ENCODE data around the gene BBS7.

Gene BBS7

GRCh38 chr4:121794505-121795188 is 75.6 kb downstream of the BBS7 start:
- DNase-seq (ENCODE audit: low read depth in 1 of 2, low spot score in 1 of 2) = no peak

- no peak for DNase-seq (ENCODE audit: low read depth in 1 of 2, low spot score in 1 of 2)
These were observed 77.3 kb downstream of the BBS7 start for GRCh38 chr4:121792966-121793365.

- DNase-seq (ENCODE audit: low read depth in 1 of 2, low spot score in 1 of 2) = no peak
These were observed 78.8 kb downstream of the BBS7 start for GRCh38 chr4:121791481-121791880.

GRCh38 chr4:121790976-121791375 is 79.3 kb downstream of the BBS7 start:
- no peak for DNase-seq (ENCODE audit: low read depth in 1 of 2, low spot score in 1 of 2)

- DNase-seq (ENCODE audit: low read depth in 1 of 2, low spot score in 1 of 2) = no peak
These were observed 80.1 kb downstream of the BBS7 start for GRCh38 chr4:121789960-121790829.

- no peak for DNase-seq (ENCODE audit: low read depth in 1 of 2, low spot score in 1 of 2)
These were observed 80.8 kb downstream of the BBS7 start for GRCh38 chr4:121789455-121789854.

GRCh38 chr4:121788896-121789295 is 81.4 kb downstream of the BBS7 start:
- DNase-seq (ENCODE audit: low read depth in 1 of 2, low spot score in 1 of 2) = no peak

- DNase-seq (ENCODE audit: low read depth in 1 of 2, low spot score in 1 of 2) = no peak
These were observed 84.1 kb downstream of the BBS7 start for GRCh38 chr4:121786221-121786620.

GRCh38 chr4:121785479-121785878 is 84.8 kb downstream of the BBS7 start:
- no peak for DNase-seq (ENCODE audit: low read depth in 1 of 2, low spot score in 1 of 2)

- no peak for DNase-seq (ENCODE audit: low read depth in 1 of 2, low spot score in 1 of 2)
These were observed 85.3 kb downstream of the BBS7 start for GRCh38 chr4:121784975-121785374.

- no peak for DNase-seq (ENCODE audit: low read depth in 1 of 2, low spot score in 1 of 2)
These were observed 85.9 kb downstream of the BBS7 start for GRCh38 chr4:121784401-121784800.

- no peak for DNase-seq (ENCODE audit: low read depth in 1 of 2, low spot score in 1 of 2)
These were observed 87.1 kb downstream of the BBS7 start for GRCh38 chr4:121783210-121783609.

- DNase-seq (ENCODE audit: low read depth in 1 of 2, low spot score in 1 of 2) = no peak
These were observed 91.2 kb downstream of the BBS7 start for GRCh38 chr4:121778991-121779628.

- DNase-seq (ENCODE audit: low read depth in 1 of 2, low spot score in 1 of 2) = no peak
These were observed 92.6 kb downstream of the BBS7 start for GRCh38 chr4:121777625-121778024.

- no peak for DNase-seq (ENCODE audit: low read depth in 1 of 2, low spot score in 1 of 2)
These were observed 93.5 kb downstream of the BBS7 start for GRCh38 chr4:121776610-121777401.
